ENCODE data around the gene NTSR1.

- TF ChIP-seq CTCF (IDR thresholded peaks at IDR 0.05) (no peak), EP300 (IDR thresholded peaks at IDR 0.05; ENCODE audit: low read depth) (no peak), POLR2A (IDR thresholded peaks at IDR 0.05) (no peak), POLR2AphosphoS5 (IDR thresholded peaks at IDR 0.05) (no peak)
Observed at GRCh38 chr20:62799036-62799435, 90.4 kb downstream of the NTSR1 start.
